ENCODE measurements around the gene GJB5.
A peak's percentile ranks its signal among the peaks of the same experiment; 100 is the strongest.
"Not testable (repeated sequence)": the region's sequence is repeated elsewhere in the genome, so short reads cannot be mapped to it uniquely, and the experiment has no call there.

The GJB5 gene

DNA sequence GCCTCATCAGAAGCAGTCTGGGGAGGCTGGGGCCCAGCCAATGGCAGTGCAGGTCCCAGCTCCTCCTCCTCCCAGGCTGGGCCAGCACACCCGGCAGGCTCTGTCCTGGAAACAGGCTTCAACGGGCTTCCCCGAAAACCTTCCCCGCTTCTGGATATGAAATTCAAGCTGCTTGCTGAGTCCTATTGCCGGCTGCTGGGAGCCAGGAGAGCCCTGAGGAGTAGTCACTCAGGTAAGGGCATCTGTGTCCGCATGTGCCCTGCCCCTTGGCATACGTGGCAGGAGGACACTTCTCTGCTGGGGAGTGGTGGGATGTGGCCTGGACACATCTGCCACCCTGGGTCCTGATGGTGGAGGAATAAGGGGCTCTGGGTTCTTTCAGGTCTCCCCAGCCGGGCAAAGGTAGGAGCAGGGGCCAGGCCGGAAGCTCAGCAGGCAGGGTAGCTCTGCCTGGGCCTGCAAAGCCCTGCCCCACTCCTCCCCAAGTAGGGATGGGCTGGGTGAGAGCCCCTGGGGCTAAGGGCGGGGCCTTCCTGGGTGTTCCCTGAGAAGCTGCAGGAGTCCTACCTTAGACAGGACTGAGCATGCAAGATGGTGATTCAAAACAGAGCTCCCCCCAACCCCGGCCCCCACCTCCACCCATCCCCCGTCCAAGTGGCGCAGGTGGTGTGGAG, at the start of gene GJB5:
GJB5 (plus strand) TSS at position 84 of the 674 bp plus-strand sequence. CDS start 2,284 bp downstream, outside the sequence.
- no peak for DNase-seq

DNA sequence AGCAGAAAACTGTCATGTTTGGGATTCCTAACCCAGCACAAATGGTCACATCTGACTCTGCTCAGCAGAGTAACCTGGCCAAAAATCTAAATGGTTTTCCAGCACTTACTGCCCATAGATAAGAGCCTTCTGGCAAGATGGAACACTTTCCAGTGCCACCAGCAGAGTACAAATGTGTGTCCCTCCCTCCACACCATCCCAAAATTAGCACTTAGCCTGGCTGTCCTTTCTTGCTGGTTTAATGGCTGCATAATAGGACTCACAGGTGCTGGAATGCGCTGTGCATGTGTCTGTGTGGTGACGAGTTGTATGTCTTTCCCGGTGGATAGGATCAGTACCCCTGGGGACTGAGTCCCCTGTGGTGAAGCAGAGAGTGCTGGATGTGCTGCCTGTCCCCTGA, 49.8 kb upstream of the GJB5 start:
- no peak for DNase-seq

DNA sequence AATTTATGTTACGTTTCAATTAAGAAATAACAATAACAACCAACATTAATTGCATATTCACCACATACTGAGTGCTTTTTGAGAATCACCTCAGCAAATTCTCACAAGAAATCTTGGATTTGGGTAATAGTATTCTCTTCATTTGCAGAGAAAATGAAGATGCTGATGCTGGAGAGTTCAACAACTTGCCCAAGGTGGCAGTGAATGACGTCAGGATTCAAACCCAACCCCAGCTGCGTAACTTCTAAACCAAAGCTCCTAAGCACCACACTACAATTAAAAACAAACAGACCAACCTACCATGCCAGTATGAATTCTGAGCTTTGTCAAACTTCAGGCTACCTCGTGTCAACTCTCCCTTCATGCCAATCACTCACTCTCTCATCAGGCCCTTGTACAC, 46.7 kb upstream of the GJB5 start:
- DNase-seq: no peak

DNA sequence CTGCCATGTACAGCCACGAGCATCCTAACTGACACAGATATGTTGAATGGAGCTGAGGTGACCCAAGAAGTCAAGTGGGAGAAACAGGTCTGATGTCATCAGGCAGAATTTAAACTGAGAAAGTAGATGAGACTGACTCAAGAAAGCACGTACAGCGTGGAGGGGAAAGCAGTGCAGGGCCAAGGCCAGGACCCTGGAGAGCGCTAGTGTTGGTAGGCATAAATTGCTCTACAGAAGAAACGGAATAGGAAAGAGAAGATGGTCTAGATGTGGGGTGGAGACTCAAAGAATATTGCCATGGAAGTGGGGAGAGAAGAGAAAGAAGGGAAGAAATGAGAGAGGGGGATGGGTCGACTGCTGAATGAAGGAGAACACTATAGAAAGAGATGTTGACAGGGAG, 45.3 kb upstream of the GJB5 start:
- no peak for DNase-seq

DNA sequence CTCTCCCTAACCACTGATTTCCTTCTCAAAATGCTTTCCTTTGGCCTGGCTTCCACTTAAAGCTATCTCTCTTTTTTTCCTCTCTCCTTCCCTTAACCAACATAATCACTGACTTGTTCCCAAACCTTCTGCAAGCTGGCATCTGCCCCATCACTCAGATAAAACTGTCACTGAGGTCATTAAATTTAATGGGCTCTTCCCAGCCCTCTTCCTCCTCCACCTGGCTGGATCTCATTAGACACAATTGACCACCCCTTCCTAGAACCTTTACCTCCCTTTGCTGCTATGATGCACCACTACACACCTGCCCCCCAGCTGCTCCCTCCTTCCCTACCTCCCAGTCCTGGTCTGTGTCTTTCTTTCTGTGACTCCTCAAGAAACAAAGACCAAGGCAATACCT, 44.0 kb upstream of the GJB5 start:
- no peak for DNase-seq

DNA sequence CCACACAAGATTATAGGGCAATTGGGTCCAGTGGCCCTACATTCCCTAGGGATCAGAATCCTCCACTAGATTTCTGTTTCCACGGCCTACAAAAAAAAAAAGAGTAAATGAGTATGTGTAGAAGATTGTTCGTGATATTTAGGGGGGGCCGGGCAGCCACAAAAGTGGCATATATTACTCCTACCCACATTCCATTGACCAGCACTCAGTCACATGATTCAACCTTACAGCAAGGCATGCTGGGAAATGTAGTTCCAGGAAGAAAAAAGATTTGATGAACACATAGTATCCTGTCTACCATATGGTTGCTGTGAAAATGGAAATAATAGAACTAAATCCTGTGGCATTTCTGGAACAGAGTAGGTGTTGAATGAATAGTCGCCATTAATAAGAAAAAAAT, 43.4 kb upstream of the GJB5 start:
- DNase-seq: no peak

DNA sequence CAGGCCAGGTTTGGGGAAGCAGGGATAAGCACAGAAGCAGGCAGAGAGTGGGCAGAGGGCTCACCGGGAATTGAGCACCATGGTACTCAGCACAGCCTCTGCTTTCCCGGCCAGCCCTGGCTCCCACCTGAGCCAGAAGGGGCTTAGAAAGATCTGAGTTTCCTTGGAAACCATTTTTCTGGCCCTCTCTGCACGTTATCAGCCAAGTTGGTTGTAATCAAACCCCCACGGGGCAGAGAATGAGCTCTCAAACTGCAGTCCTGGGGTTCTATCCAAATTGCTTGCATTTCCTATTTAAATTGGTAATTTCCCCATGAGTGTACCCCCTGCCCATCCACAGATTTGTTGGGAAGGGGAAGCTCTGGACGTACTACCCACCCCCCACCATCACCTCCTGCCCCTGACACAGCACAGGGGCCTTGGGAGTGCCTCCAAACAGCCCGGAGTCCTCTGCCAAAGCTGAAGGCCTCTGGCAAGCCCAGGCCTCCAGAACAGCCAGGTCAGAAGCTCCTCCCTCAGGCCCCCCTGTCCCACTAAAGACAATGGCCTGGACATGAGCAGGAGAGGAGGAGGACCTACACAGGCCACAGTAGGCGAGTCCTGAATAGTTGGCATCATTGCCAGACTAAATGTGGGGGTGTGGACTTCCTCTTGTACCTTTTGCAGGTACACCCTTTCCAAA, 42.7 kb upstream of the GJB5 start:
- DNase-seq: no peak

DNA sequence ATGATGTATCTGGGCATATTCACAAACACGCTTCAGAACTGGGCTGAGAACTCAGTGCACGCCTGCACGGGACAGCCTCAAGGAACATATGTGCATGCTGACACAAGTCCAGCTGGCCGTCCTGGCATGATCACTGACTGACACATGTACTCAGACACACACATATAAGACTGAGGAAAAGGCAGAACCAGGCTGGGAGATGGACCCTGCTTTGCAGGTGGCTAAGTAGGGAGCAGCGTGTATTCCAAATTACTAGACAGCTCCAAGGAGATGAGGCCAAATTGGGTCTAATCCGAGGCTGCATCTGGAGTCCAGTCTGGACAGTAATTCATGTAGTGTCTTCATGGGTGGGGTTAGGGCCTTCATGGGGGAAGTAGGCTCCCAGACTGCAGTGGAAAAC, 41.4 kb upstream of the GJB5 start:
- no peak for DNase-seq

DNA sequence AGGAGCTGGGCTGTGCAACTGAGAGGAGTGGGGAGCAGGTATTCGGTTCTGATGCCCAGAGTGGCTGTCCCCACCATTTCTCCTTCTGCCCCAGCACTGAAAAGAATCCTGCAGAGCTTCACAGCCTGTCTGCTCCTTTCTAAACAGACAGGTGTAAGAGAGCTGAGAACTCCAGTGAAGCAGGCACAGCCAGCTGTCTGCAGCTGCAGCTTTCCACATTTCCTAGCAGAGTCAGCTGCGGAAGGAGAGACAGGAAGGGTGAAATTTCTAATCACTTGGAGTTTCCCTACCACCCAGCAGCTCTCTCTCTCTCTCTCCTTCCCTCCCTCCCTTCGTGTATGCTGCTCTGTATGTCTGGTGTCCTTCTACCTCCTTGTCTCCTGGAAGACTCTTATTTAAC, 40.5 kb upstream of the GJB5 start:
- DNase-seq: no peak

DNA sequence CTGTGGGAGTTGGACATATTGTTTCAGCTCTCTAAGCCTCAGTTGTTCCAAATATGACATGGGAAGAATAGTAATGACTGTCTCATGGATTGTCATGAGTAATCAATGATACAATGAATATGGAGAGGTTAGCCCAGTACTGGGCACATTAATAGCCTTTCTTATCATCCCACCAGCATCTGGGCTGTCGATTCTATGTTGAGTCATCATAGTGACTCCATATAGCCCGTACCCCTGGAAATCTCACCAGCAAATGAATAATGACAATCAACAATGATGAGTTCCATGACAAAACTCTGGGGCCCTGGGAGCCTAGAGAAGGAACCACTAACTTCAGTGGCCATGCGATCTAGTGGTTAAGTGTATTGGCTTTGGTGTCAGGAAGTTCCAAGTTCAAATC, 39.7 kb upstream of the GJB5 start:
- DNase-seq: no peak

DNA sequence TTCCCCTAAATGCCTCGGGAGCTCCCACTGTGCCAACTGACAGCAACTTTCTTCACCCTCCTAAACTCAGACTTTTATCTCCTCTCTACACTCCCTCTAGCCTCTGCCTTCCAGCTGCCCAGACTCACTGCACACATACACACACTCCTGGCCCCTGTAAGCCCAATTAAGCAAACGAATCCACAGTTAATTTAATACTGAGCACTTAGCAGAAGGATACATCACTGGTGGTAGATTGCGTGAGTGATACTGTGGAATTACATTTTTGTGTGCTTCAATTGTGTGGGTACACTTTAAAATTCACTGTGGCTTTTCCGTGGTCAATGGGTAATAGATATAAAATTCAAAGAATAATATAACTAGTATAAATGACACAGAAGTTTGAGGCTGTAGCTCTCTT, 33.6 kb upstream of the GJB5 start:
- DNase-seq: no peak

DNA sequence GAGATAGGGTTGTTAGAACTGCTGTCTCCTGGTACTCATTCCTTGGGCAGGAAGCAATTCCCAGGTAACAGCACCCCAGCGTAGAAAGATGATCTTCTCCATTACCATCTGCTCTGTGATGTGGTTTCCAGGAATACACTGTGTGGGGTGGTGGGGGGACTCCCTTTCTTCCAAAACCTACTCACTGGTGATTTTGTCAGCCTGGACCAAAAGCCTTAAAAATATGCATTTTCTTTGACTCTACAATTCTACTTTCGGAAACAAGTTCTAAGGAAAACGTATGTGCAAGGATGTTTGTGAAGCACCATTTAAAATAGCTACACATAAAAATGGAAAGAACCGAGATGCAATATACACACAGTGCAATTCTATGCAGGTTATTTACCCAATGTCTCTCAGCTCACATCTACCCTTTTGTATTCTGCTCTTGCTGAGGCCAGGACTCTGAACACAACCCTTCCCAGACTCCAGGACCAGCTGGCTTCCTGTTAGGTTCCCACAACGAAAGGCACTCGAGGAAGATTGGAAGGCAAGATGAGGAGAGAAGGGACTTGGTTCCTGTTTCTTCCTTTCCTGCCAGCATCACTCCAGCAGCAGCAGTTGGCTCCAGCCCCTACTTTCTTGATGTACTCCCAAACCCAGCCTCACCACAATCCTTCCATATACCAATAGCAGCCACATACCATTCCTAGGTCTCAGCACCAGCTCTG, 33.0 kb upstream of the GJB5 start:
- DNase-seq: no peak

DNA sequence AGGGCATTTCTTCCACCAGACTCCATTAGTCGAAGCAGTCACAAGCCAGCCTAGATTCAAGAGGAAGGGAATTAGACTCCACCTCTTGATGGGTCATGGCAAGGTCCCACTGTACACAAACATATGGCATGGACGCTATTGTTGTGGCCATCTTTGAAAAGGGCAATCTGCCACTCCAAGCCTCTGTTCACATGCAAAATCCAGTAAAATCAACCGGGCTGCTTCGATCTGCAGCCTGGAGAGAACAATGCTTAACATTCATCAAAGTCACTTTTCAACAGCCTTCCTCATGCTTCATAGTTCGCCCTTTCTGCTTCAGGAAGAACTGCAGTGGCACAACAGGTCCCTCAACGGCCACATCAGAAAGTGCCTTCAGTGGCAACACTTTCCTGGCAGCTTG, 28.0 kb upstream of the GJB5 start:
- no peak for DNase-seq

DNA sequence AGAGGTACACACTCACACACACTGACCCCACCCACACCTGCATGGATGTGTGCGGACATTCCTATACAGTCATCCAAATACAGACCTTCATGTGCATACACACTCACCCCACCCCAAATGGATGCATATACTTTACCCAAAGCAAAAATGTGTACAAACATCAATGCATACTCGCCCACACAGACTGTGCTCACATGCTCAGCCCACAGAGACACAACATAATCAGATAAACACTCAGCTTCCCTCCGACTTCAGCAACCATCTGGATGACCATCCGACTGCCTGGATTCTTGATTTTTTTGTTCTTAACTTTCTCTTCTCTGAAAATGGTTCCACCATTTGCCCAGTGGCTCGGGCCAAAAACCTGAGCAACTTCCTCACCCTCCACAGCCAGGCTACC, 24.4 kb upstream of the GJB5 start:
- DNase-seq: no peak

DNA sequence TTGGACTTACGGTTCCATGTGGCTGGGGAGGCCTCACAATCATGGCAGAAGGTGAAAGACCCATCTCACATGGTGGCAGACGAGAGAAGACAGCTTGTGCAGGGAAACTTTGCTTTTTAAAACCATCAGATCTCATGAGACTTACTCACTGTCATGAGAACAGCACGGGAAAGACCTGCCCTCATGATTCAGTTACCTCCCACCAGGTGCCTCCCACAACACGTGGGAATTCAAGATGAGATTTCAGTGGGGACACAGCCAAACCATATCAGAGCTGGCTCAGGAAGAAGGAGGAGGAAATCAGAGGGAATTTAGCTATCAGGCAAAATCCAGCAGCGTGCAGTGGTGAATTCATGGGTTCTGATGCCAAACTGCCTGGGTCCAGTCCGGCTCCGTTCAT, 22.0 kb upstream of the GJB5 start:
- not testable (repeated sequence) for DNase-seq

DNA sequence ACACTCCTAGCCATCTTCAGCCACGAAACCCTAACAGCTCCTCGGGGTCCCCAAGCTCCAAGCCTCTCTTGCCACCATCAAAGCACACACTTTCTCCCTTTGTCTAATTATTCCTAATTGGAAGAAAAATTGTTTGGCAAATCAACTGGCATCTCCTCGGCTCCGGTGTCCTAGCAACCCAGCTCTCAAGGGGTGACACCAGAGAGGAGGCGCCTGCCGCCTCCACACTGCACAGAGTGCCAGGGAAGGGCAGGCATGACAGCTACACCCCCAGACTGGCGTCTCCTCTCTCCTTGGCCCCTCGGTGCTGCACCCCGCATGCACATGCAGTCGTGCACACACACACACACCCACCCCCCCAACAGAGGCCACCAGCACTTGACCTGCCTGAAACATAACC, 18.2 kb upstream of the GJB5 start:
- DNase-seq: peak; percentile 41

DNA sequence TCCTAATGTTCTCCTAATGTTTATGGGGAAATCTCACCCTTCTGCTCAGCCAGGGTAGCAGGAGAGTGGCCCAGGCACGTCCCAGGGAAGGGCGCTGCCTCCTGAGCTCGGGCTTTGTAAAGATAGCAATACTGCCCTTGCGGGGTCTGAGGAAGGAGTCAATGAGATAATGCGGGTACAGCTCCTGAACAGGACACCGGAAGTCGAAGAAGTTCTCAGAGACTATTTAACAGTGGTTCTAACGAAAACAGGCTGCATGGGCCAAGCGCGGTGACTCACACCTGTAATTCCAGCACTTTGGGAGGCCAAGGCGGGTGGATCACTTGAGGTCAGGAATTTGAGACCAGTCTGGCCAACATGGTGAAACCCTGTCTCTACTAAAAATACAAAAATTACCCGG, 17.6 kb upstream of the GJB5 start:
- DNase-seq: not testable (repeated sequence)

DNA sequence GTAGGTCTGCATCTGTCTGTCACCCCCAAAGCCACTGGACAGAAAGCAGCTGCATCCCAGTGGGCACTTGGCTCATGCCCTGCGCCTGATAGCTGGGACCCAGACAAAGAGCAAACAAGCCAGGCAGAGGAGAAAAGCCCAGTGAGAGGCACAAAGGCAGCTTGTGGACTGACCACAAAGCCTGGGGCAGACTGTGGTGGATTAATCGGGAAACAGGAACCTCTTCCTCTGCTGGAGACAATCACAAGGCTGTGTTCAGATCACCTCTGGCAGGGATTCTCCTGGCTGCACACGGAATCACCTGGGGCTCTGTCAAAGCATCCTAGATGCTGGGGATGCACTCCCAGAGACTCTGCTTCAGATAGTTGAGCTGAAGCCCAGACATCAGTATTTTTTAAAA, 15.2 kb upstream of the GJB5 start:
- peak; percentile 51 for DNase-seq

DNA sequence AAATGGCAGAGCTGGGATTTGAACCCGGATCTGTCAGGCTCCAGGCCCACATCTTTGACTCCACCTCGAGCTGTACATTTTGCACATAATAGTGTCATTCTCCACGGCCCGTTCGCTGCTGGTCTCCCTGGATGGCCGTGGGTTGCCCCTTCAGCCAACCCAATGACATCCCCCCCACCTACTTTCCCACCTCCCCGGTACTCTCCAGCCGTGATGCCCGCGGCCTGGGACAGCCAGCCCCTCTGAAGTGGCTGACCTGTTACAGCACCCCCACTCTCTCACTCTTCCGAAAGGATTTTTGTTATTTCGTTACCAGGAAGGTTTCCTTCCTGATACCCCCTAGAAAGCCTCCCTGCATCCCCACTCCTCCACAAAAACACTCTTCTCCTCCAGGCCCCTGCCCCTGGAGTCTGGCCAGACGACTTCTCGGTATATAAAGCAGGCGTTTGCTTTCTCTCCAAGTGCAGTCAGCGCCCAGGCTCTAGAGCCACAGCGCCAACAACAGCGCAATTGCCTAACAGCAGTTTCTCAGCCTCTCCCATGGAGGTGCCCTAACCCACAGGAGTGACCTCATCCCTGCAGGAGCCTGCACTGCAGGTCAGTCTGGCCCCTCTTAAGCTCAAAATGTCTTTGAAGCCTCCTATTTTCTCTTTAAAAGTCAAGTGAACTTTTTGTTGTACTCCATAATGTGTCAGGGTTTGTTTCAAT, 14.5 kb upstream of the GJB5 start:
- DNase-seq: peak; percentile 81

DNA sequence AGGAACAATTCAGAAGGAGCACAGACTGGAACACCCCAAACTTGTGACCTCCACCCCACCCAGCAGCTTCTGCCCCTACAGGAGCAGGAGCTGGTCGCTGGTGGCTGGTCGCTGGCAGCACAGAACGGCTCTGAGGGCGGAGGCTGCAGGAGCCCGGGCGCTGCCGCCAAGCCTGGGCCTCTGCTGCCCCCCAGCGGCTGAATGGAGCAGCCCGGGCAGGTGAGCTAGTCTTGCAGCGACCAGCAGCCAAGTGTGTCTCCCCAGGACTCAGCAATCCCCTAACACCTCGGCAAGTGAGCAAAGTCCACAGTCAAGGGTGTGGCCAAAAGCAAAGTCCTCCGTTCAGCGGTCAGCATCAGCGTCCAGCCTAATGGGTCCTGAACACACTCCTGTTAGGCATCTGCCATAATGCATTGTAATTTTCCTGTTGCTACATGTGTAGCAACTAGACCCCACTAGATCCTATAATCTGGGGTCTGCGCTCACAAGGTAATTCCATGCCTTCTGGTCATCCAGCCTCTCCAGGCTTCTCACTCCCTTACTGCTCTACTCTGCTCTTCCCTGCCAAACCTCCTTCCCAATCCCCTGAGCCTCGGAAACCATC, 12.1 kb upstream of the GJB5 start:
- DNase-seq: peak; percentile 84

DNA sequence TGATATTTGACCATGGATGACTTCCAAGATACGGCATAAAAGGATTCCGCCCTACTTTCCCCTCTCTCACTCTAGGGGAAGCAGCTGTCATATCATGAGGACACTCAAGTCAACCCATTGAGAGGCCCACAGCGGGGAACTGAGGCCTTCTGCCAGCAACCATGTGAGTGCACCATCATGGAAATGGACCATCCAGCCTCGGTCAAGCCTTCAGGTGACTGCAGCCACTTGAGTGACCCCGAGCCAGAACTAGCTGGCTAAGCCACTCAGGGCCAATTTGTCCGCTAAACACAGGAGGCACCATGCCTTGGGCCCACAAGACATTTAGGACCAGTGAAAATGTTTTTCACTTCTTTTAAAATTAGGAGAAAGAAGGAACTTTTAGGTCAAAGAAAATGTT, 11.1 kb upstream of the GJB5 start:
- no peak for DNase-seq

DNA sequence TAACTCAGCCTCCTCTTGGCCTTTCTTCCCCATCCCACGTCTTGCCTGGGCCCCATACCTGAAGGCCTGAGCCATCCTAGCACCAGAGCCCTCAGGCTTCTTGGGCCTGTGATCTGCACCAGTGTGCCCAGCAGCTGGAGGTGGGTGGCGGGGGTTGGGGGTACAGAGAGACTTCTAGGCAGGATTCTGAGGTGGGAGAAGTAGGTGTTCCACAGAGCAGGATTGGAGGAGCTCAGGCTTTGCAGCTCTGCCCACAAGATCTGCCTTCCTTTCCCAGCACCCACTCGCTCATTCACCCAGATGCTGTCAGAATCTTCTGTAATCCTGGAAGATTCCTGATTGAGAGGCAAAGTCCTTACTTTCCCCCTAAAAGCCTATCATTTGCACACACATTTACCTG, 10.0 kb upstream of the GJB5 start:
- DNase-seq: no peak

DNA sequence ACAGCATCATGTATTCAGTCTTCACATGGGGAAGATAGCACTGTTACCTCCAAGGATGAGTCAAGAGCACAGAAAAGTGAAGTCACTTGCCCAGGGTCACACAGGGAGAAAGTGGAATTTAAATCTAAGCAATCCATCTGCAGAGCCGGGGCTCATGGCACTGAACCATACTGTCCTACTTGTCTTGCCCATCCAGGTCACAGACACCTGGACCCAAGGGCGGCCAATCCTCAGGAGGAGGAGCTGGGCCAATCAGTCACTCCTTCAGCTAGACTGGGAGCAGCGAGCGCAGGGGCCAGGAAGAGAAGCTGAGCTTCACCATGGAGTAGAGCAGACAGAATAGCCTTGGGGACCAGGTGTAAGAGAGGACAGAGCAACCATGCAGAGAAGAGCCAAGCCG, 9.2 kb upstream of the GJB5 start:
- no peak for DNase-seq
